HepG2 (cell line): ENCODE measurements around the gene SPTBN4. TPM values are rescaled to one million over a fixed set of nuclear protein-coding genes. Genes with fewer than 3 reads are reported as not detected.
A peak's percentile ranks its signal among the peaks of the same experiment; 100 is the strongest.

Source experiments
- ARNT2 ChIP-seq: sonication (generic); formaldehyde crosslinking; IDR thresholded peaks from 2 replicates; pipeline ENCODE4 v1.8.0; 2022; ENCODE audit warnings: mild to moderate bottlenecking, low read depth, missing genetic modification reagents, moderate library complexity
- EHMT2 ChIP-seq: fragments of 200-600 bp; sonication (generic); IDR thresholded peaks from 2 replicates; pipeline ENCODE4 v1.7.0; 2017; ENCODE audit warnings: antibody characterized with exemption, low read depth, low read length, borderline replicate concordance
- HNF4G ChIP-seq, 2 experiments: sonication (generic) in 1 of 2; formaldehyde crosslinking in 1 of 2; IDR thresholded peaks; 2 replicates each; pipeline versions ENCODE4 v1.4.0 to v1.6.1; 2011 to 2020; ENCODE audit warnings: borderline replicate concordance in 2 of 2, low read depth in 2 of 2, mild to moderate bottlenecking in 2 of 2, low read length in 1 of 2, missing genetic modification reagents in 1 of 2, moderate library complexity in 1 of 2
- ISL2 ChIP-seq: sonication (generic); formaldehyde crosslinking; IDR thresholded peaks from 2 replicates; pipeline ENCODE4 v1.5.0; 2020; ENCODE audit warnings: missing genetic modification reagents
- KLF16 ChIP-seq, 2 experiments: sonication (generic) in 1 of 2; formaldehyde crosslinking in 1 of 2; IDR thresholded peaks; 2 replicates each; pipeline versions ENCODE4 v1.6.1 to v1.8.0; 2016 to 2023; ENCODE audit warnings: missing genetic modification reagents in 2 of 2, missing compliant biosample characterization in 1 of 2
- MAX ChIP-seq: IDR thresholded peaks from 2 replicates; pipeline ENCODE4 v1.6.1; 2012; ENCODE audit warnings: inconsistent platforms
- MLX ChIP-seq: IDR thresholded peaks from 2 replicates; pipeline ENCODE4 v1.6.1; 2016
- MXI1 ChIP-seq: IDR thresholded peaks from 3 replicates; pipeline ENCODE4 v1.6.1; 2012; ENCODE audit warnings: low read depth, low read length, inconsistent platforms, borderline replicate concordance
- NFKB2 ChIP-seq: sonication (generic); formaldehyde crosslinking; IDR thresholded peaks from 2 replicates; pipeline ENCODE4 v1.4.0; 2020; ENCODE audit warnings: missing genetic modification reagents, borderline replicate concordance
- RNF2 ChIP-seq: fragments of 450-650 bp; conservative IDR thresholded peaks from 2 replicates; pipeline ENCODE4 v1.6.1; 2016; ENCODE audit warnings: low read depth
- SIX4 ChIP-seq: sonication (generic); formaldehyde crosslinking; IDR thresholded peaks from 2 replicates; pipeline ENCODE4 v1.4.0; 2020; ENCODE audit warnings: missing genetic modification reagents
- TP53 ChIP-seq: sonication (generic); formaldehyde crosslinking; conservative IDR thresholded peaks from 2 replicates; pipeline ENCODE4 v1.4.0; 2020; ENCODE audit warnings: missing genetic modification reagents
- ZBTB10 ChIP-seq: sonication (generic); formaldehyde crosslinking; IDR thresholded peaks from 2 replicates; pipeline ENCODE4 v1.4.0; 2020; ENCODE audit warnings: missing genetic modification reagents, borderline replicate concordance
- ZBTB38 ChIP-seq: sonication (generic); formaldehyde crosslinking; IDR thresholded peaks from 2 replicates; pipeline ENCODE4 v1.5.1; 2020; ENCODE audit warnings: mild to moderate bottlenecking, missing genetic modification reagents
- ZNF232 ChIP-seq: sonication (generic); formaldehyde crosslinking; IDR thresholded peaks from 2 replicates; pipeline ENCODE4 v1.4.0; 2020; ENCODE audit warnings: missing genetic modification reagents, borderline replicate concordance
- ZNF766 ChIP-seq: sonication (generic); formaldehyde crosslinking; IDR thresholded peaks from 2 replicates; pipeline ENCODE4 v1.5.0; 2020; ENCODE audit warnings: missing genetic modification reagents, borderline replicate concordance
- ZNF770 ChIP-seq: sonication (generic); formaldehyde crosslinking; IDR thresholded peaks from 2 replicates; pipeline ENCODE4 v1.5.0; 2020; ENCODE audit warnings: mild to moderate bottlenecking, missing genetic modification reagents
- polyA plus RNA-seq, 8 experiments: library from polyadenylated mRNA; depleted of rRNA in 3 of 8; stranded (reverse) in 7 of 8; unstranded in 1 of 8; fragments of >200 nt; fragmentation: Illumina TruSeq in 4 of 8; extraction: Trizol in 4 of 8; gene quantifications; 2 replicates each; pipeline versions ENCODE4 v1.2.1 to v1.2.3, GENCODE V29; 2011 to 2016; ENCODE audit warnings: low read depth in 4 of 8, missing spikeins in 1 of 8, mixed read lengths in 1 of 8; ENCODE audit not compliant: insufficient read depth in 1 of 8
- total RNA-seq, 5 experiments: library from RNA; depleted of rRNA; stranded (reverse); fragments of >200 nt; fragmentation: Illumina TruSeq; extraction: Trizol; gene quantifications; 2 replicates each; pipeline ENCODE4 v1.2.3, GENCODE V29; 2016; ENCODE audit warnings: low read depth in 1 of 5

The SPTBN4 gene
- total and polyA plus RNA-seq, 2 of the 13 experiments (the other 11 are each of a cell fraction or from before 2014, with no cell fraction given), result 0.11 TPM

- TF ChIP-seq HNF4G (IDR thresholded peaks at IDR 0.05; ENCODE audit: borderline replicate concordance, low read depth, low read length) (no peak), HNF4G (CRISPR knock-in tag; IDR thresholded peaks at IDR 0.05; ENCODE audit: borderline replicate concordance, low read depth) (no peak), ZBTB10 (no peak; the same call in 1 of the 2 replicates), ZNF770 (CRISPR knock-in tag) (no peak), ARNT2 (peak; percentile 69; the same call in 1 of the 2 replicates), MAX (peak; percentile 97), TP53 (CRISPR knock-in tag) (no peak), KLF16 (CRISPR knock-in tag; IDR thresholded peaks at IDR 0.05) (0 out of 4 replicates have a peak, but pooled peaks of 1 of the 2 experiments have one; percentile 56), ZNF766 (CRISPR knock-in tag) (no peak), MXI1 (no peak), MLX (peak; percentile 41; the same call in 1 of the 2 replicates), NFKB2 (CRISPR knock-in tag) (0 out of 2 replicates have a peak, but pooled peaks have one; percentile 65), ZNF232 (CRISPR knock-in tag) (0 out of 2 replicates have a peak, but pooled peaks have one; percentile 45), SIX4 (no peak), EHMT2 (no peak), ISL2 (CRISPR knock-in tag) (no peak), RNF2 (peak; percentile 60; the same call in 1 of the 2 replicates), ZBTB38 (CRISPR knock-in tag) (peak; percentile 61; the same call in 1 of the 2 replicates)
These were observed 140.8 kb downstream of the SPTBN4 start (continued) for GRCh38 chr19:40607311-40608239.
